Measurements from ENCODE around the gene ENG.
"Not testable (repeated sequence)": the region's sequence is repeated elsewhere in the genome, so short reads cannot be mapped to it uniquely, and the experiment has no call there.

The ENG gene

DNA sequence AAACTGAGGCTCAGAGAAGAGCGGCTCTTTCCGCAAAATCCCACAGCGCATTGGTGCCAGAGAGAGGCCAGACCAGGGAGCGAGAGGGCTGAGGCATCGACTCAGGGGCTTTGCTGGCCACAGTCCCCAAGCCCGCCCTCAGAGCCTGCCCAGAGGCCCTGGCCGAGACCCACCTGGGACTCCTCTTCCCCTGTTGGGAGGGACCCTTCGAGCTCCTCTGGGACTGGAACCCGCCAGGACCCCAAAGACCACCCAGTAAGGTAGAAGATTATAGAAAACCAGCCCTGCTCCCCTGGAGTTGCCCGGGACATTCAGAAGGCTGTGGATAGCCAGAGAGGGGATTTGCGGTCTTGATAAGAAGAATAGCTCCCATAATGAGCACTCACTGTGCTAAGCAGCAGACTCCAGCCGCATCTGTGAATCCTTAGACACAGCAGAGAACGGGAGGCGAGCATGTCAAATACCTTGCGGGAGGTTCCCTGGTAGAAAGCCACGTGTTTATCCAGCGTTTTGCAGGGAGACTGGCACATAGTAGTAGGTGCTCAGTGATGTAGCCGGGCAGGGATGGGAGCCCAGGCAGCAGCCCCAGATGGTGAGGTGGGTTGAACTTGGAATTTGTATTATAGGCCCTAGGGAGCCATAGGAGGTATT, 23.7 kb upstream of the ENG start:
- DNase-seq, result no peak

DNA sequence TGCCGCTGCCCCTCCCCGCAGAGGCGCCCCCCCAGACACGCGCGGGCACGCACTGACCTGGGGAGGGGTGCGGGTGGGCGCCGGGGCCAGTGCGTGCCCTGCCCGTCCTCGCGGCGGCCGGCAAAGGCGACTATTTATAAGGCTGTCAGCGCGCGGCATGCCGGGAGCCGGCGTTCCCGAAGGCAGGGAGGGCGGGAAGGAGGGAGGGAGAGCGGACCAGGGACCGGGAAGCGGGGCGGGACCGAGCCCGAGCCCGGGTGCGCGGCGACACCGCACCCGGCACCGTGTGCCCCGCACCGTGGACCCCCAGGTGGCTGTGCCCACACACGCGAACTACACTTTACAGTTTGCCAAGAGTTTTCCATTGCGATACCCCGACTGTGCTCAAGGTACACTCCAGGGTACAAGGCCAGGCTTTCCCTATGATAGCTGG, 23.1 kb upstream of the ENG start, which contains the start of gene AK1:
AK1 (minus strand) TSS at position 110 of the 433 bp plus-strand sequence. CDS start 3,058 bp downstream, outside the sequence.
- peak in 2 of 3 donors; percentile 50 to 63 for DNase-seq

DNA sequence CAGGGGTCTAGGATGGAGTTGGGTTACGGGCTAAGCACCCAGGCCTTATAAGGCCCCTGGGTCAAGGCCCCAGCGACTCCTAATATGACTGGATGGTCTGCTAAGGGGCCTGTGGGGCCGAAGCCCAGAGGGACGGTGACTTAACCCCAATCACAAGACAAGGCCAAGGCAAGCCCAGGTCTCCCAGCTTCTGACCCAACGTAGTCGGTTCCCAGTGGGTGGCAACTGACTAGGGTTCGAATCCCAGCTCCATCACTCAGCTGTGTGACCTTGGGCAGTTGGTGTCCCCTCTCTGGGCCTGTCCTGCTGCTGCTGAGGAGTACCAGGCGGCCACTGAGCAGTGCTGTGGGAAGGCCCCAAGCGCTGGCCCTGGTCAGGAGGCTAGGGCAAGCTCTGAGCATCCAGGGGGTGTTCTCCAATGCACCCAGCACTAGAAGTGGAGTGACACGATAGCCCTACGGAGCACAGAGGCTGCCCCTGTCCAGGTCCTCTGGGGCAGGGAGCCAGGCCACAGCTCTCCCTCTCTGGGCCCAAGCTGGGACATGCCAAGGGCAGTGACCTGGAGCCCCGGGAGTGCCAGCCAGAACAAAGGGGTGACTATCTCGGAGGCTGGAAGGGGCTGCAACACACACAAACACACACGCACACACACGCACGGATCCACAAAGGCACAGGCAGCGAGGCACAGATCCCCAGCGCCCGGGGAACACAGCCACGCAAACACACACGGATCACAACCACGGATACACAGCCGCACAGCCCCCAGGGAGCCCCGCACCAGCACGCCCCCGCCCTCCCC, 22.5 kb upstream of the ENG start:
- no peak for DNase-seq

DNA sequence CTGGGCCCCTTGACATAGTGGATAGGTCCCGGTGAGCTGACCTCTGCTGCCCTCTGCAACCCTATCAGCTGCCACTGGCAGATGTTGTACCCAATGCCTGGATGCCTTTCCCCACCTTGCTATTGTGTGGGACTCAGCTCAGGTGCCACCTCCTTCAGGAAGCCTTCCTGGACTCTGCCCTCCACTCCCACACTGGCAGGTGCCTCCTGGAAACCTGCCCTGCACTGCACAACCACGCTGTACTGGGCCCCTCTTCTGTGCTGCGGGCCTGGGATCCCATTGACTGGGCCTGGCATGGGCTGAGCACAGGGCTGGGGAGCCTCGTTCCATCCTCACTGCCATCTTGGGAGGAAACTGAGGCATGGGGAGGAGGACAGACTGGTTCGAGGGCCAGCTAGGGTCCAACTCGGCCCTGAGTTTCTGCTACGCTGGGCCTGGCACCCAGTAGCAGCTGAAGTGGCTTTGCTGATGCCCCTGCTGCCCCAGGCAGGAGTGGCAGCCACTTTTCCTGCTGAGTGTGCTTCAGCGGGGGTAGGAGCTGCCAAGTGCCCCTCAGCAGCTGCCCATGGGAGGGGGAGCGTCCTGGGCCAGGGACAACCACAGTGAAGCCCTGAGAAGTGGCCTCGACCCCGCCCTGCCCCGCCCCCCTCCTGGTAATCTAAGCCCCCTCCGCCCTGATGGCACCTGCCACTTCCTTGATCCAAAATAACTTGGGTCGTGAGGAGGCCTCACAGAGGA, 21.7 kb upstream of the ENG start:
- DNase-seq, result no peak

DNA sequence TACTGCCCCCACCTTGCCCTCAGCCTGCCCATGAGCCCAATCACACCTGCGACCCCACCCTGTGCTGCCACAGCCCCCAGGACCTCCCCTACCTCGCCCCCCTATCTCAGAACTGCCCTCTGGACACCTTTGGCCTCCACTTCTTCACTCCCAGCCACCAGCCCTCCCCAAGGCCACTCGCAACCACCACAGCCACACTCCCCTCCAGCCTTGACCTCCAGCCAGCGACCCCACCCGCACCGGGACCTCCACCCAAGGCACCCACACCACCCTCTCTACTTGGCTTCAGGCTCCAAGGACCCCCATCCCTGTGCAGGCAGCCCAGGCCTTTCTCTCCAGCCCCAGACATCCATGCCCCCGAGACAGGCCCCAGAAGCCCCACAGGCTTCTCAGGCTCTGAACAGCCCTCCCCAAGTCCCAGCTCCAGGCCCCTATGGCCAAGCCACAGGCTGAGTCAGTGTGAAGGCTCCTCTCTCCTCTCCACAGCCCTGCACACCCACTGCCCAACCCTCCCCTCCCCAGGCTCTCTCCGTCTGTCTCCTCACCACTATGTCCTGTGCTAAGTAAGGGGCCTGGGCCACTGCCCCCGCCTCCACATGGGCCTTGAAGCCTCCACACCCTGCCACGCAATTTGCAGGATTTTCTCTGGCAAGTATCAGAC, 21.0 kb upstream of the ENG start:
- no peak for DNase-seq

DNA sequence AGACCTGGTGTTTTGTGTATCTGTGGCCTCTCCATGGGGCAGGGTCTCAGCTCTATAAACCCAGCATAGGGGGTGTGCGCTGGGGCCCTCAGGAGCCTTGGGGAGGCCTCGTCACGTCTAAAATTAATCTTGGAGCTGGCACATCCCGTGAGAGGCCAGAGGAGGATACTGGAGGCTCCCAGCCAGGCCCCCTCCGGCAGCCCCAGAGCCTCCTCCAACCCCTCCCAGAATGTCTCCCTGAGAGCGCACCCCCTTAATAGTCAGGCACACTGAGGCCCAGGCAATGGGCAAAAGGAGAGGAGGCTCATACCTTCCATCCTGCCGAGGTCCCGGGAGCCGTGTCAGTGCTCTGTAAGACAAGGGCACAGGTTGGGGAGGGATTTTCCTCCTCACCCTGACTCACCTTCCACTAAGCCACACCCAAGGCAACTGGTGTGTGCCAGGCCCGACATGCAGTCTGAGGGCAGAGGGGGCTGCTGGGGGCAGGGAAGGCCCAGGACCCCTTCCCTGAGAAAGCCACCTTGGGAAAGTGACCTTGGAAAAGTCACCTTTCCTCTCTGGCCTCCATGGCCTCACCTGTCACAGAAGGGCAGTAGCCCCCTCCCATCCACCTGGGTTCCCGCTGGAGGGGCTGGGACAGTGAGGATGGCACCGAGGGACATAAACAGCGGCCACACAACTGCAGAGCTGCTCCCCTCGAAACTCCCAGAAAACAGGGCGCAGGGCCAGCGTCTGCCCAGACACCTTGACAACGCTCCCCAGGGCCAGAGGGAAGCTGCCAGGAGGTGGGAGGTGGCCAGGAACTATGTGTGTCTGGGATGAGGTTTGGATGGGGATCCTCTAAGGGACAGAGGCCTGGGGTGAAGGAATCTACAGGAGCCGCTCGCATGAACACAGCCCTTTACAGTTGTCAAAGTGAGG, 20.1 kb upstream of the ENG start:
- DNase-seq, result no peak

DNA sequence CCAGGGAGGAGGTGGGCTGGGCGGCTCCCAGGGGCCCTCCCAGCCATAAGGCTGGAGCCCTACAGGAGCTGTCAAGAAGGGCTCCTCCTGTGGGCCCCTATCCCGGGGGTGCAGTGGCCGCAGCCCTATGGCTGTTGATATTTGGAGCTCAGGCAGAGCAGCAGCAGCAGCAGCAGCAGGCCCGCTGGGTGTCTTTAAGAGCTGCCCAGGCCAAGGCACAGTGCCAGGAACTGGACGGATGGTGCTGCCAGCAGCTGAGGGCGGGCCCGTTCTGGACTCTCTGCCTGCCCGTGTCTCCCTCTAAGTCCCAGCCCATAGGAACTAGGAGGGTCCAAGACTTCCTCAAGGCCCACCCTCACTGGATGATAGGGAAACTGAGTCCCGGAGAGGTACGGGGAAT, 19.4 kb upstream of the ENG start:
- DNase-seq, result no peak

DNA sequence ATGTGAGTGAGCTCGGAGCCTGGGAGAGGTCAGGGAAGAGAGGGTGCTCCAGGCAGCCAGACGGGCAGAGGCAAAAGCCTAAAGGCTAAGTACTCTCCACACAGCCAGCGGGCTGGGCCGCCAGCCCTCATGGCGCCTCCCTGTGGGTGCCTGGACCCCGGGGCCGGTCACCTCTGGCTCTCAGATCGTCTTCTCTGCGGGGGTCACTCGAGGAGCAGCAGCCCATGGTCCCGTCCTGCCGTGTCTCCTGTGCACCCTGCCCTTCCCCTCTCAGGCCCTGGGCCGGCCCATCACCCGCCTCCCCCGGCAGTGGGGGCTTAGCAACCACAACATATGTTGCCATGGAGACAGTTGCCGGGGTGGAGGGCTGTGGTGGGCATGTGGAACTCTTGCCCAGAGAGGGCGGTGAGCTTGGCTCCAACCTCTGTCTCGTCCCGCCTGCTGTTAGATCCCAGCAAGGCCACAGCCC, 18.8 kb upstream of the ENG start:
- DNase-seq, result no peak

DNA sequence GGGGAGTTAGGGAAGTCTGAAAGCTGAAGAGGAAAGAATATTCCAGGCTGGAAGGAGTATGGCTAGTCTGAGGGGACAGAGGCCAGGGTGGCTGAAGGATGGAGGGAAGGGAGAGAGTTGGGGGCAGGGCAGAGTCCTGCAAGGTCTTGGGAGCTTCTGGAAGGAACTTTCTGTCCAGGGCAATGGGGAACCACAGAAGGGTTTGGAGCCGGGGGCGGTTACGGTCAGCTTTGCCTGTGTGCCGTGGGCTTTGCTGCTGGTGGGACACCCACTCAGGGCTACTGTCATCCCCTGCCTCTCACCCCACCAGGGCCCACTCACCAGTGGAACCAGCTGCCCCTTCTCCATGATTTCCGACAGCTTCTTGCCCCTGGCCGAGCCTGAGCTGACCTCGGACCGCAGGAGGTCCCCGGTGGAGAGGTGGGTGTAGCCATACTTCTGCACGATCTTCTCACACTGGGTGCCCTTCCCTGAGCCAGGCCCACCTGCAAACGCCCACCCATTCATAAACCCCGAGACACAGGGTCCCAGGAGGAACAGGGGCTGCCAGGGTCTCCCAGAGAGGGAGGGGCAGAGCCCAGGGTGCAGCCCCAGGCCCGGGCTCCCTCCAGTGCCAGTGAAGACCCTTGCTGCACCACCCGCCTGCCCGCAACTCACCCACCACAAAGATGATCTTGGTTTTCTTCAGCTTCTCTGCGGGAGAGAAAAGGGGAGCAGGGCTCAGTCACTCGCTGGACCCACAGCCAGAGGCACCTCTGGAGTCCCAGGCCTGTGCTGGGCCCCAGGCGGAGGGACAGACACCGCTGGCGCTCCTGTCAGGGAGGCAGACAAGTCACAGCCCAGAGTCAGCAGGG, 18.1 kb upstream of the ENG start:
- DNase-seq, result peak; percentile 31

DNA sequence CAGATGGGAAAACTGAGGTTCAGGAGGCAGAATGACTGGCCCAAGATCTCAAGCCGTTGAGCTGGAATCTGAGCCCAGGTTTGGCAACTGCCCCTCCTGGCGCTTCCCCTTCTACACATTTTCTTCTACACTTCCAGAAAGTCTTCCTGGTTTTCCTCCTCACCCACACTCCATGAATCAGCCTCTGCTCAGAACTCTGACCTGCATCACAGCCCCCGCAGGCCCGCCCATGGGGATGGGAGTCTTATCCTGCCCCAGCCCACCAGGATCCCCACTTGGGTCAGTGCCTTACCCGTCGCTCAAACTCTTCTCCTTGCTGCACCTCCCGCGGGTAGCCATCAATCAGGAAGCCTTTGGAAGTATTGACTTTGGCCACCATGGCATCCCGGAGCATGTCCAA, 17.1 kb upstream of the ENG start:
- peak in 1 of 3 donors; percentile 30 for DNase-seq

DNA sequence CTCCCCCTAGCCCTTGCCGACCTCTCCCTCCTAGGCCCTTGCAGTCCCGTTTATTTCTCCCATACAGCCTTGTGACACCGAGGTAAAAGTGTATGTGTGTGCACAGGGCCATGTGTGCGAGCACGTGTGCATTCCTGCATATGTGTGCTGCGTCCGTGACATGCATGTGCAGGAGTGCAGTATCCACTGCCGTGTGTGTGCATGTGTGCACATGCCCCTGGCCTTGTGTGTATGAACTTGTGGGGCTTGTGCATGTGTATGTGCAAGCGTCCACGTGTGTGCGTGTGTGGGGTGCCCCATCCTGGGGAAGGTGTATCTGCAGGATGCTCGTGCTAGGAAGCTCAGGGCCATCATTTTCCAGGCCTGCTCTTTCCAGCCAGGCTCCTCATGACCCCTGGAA, 16.4 kb upstream of the ENG start:
- DNase-seq, result no peak

DNA sequence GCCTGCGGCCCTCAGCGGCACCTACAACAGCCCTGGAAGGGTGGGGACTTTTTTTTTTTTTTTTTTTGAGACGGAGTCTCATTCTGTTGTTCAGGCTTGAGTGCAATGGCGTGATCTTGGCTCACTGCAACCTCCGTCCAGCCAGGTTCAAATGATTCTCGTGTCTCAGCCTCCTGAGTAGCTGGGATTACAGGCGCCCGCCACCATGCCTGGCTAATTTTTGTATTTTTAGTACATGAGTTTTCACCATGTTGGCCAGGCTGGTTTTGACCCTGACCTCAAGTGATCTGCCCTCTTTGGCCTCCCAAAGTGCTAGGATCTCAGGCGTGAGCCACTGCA, 15.7 kb upstream of the ENG start:
- not testable (repeated sequence) for DNase-seq

DNA sequence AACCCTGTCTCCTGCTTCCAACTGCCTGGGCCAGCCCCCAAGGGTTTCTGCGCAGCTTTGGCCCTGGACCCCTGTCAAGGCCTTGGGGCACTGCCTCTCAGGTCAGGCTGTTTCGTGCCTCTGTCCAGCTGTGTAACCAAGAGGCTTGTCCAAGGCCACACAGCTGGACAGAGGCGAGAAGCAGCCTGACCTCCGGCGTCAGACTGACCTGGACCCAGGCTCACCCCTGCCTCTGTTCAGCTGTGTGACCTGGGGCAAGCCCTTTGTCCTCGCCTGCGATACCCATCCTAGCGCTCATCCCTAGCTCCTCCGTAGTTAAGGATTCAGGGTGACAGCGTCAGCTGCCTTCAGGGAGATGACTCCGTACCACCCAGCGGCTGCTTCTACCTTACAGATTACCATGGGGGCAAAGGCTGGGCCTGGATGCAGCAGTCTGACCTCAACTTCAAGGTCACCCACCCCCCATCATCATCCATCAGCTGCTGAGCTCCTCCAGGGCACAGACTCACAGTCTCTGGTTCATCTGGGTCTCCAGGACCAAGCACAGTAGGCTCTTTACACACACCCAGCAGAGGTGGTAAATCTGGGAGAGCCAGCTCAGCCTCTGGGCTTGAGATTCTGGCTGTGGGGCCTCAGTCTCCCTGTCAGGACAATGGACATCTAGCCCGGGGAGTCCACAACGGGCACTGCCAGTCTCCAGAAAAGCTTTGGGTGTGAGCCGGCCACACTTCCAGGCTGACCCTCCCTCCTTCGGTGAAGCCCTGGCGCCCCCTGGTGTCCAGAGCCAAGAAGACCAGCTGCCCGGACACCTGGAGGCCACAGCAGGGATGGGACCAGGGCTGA, 15.1 kb upstream of the ENG start:
- DNase-seq, result peak; percentile 90 to 96 (median 96)

DNA sequence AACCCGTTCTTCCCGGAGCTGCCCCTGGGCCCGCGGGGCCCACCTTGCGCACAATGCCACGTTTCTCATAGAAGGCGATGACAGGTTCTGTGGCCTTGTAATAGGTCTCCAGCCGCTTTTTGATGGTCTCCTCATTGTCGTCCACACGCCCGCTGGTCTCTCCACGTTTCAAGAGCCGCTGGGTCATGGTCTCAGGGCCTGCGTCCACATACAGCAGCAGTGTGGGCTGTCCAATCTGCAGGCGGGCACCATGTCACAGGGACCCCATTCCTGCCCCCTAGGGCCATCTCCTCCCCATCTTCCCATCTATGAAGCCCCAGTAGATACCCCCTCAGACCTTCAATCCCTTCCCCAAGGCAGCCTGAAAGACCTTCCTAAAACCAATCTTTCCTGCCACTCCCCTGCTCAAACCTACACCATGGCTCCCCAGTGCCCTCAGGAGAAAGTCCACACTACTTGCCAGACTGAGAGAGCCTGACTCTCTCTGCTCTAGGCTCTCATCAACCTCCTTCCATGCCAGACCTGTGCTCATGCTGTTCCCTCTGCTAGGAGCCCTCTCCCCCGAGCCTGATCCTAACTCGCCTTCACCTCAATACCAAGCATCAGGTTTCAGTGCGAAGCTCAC, 13.9 kb upstream of the ENG start:
- no peak for DNase-seq

DNA sequence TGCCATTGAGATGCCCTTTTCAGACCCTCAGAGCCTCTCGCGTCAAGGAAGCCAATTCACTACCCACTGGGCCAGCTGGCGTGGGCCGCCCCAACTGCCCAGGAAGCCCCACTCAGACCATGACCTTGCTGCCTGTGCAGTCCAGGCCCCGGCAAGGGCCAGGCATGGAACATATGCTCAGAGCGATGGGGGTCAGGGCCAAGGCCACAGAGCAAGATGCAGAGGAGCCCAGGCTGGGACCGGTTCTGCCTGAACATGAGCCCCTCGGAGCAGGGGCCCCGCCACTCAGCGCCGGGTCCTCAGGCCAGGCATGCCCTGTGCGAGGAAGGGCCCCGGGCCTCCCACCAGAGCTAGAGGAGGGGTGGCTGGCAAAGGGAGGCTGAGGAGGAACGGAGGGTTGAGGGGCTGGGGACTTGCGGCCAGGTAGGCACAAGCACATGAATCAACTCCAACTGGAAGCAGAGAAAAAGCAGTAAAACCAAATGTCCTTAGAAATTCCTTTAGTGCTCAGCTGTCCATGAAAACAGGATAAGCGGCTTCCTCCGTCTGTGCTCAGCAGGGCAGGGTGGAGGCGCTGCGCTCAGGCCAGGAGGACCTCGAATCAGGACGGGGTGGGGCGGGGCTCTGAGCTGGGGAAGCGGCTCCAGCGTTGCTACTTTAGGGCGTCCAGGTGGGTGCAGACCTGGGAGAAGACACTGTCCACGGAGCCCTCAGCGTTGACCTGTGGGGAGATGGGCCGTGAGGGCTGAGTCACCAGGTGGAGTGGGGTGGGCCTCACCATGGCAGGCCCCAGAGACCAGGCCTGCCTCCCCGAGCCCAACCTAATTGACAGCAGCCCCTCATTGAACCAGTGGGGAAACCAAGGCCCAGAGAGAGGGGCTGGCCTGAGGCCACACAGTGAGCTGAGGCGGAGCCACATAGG, 13.2 kb upstream of the ENG start:
- DNase-seq, result no peak

DNA sequence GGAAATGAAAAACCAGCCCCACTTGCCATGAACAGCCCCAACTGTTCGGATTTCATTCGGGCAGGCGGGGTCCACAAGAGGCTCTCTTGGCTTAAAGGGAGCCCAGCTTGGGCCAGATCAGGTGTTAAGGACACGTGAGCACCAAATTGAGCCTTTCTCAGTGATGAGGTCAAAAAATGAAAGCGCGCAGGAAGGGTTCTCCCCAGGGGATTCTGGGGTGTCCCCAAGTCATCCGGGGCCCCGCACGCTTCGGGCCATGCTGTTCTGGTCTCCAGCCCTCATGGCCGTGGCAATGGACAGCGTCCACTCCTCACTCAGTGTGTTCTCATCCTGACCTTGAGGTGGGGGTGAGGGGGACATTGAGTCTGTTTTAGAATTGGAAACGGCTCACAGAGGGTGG, 12.1 kb upstream of the ENG start:
- DNase-seq, result no peak

DNA sequence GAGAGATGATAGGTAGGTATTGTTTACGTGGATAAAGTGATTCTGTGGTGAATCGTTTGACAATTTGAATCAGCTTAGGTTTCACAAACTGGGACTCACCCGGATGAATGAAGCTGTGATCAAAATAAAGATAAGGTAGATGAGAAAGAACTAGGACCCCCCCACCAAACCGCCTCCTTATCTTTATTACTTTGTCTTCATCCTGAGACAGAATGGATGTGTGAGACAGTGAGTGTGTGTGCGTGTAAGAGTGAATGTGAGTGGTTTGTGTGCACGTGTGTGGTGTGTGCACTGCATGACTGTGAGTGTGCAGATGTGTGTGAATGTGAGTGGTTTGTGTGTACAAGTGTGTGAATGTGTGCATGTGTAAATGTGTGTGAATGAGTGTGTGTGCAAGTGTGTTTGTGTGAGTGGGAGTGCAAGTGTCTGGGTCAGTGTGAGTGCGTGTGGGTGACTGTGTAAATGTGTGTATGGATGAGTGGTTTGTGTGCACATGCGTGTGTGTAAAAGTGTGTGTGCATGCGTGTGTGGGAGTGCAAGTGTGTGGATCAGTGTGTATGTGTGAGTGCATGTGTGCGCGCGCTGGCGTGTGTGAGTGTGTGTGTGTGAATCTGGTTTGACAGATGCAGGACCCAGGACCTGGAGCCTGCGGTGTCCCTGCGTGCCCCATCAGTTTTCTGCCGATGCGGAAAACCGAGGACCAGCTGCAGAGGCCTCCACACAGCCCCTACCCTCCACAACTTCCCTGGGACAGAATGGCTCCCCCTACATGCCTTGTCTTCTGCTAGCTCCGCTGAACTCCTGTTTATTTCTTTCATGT, 11.4 kb upstream of the ENG start:
- DNase-seq, result no peak
